Fibroblast of the aortic adventitia (primary cell): ENCODE measurements around the gene NDUFS5. TPM values are rescaled to one million over a fixed set of nuclear protein-coding genes. Genes with fewer than 3 reads are reported as not detected.
A peak's percentile ranks its signal among the peaks of the same experiment; 100 is the strongest.
"Not testable (repeated sequence)": the region's sequence is repeated elsewhere in the genome, so short reads cannot be mapped to it uniquely, and the experiment has no call there.

Experiments
- DNase-seq: peaks from one replicate; pipeline ENCODE4 v3.0.0-alpha.2; 2010; ENCODE audit warnings: low read depth
- H3K4me3 ChIP-seq: 2 replicates; pipeline ENCODE4 v1.5.1; 2011; ENCODE audit warnings: low read depth, mild to moderate bottlenecking, control low read depth, low read length, moderate library complexity
- CTCF ChIP-seq: IDR thresholded peaks from 2 replicates; pipeline ENCODE4 v1.5.1; 2011; ENCODE audit warnings: mild to moderate bottlenecking, low read length, control low read depth, inconsistent platforms; ENCODE audit not compliant: insufficient read depth
- total RNA-seq: library from RNA; depleted of rRNA; stranded (reverse); fragments of >200 nt; gene quantifications from 2 replicates; pipeline ENCODE4 v1.2.3, GENCODE V29; 2012; ENCODE audit warnings: low replicate concordance

NDUFS5 gene
- total RNA-seq = 365 and 456 TPM in 2 replicates

- no peak for TF ChIP-seq CTCF
- peak within 1 kb of the TSS; percentile 91 for H3K4me3 ChIP-seq
- DNase-seq = peak; percentile 91
These were observed at the start of gene NDUFS5 for GRCh38 chr1:39026051-39026865. TSS of gene NDUFS5 (plus strand) at chr1:39026350. CDS start at chr1:39028725, 2,375 bp downstream.

GRCh38 chr1:38977399-38978244 is 48.5 kb upstream of the NDUFS5 start:
- not testable (repeated sequence) for H3K4me3 ChIP-seq

DNA sequence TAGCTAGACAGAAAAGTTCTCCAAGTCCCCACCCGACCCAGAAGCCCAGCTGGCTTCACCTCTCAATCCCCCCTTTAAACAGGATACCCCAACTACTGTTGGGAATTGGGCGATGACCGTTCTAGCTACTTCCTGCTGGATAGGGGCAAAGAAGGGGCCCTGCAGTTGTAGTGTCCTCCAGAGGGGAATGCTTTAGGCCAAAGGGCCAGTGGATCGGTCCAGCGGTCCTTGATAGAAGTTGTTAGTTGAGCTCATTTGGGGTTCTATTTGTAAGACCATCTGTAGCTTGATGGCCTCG is 48.0 kb upstream of the NDUFS5 start:
- not testable (repeated sequence) for H3K4me3 ChIP-seq

More at GRCh38 chr1:38977399-38978244, 48.5 kb upstream of the NDUFS5 start:
- DNase-seq = not testable (repeated sequence)

GRCh38 chr1:38979380-38979779 is 46.8 kb upstream of the NDUFS5 start:
- not testable (repeated sequence) for DNase-seq, H3K4me3 ChIP-seq

More for the DNA sequence above, 48.0 kb upstream of the NDUFS5 start:
- DNase-seq = not testable (repeated sequence)

DNA sequence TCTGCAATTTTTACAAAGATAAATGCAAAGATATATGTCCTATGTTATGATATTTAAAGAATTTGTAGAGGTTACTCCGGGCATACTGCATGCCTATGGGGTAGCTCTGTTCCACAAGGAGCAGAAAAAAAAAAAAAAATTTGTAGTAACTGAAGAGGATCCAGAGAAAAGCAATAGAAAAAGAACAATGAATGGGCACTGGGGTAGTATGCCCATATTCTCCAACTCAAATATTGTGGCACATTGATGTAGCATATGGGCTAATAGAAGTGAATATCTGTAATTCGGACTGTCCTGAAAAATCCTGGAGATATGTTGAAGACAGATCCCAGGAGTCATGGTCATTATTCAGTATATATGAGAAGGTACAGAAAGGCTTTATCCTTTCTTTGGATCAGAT is 36.2 kb upstream of the NDUFS5 start:
- H3K4me3 ChIP-seq = no peak overlapping the region
- DNase-seq = no peak
- TF ChIP-seq CTCF = no peak

DNA sequence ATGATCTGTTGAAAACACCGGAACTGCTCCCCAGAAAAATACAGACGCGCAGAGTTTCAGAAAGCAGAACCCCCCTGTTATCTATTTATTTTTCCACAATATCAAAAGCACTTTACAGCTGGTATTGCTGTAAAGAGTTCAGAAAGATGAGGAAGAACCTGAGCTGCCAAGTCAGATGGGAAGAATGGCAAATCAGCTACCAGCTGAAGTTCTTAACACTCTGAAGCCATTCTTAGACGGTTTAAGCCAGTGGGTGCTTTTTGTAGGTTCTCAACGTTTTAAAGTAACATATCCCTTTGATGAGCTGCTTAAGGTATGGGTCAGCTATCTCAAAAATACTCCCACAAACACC is 35.8 kb upstream of the NDUFS5 start:
- H3K4me3 ChIP-seq = no peak overlapping the region
- peak; percentile 38 for DNase-seq
- no peak for TF ChIP-seq CTCF

- no peak for TF ChIP-seq CTCF
- DNase-seq = peak; percentile 94
- peak within 1 kb of the TSS; percentile 89 for H3K4me3 ChIP-seq
These were observed 35.2 kb upstream of the NDUFS5 start, which contains the start of gene AKIRIN1 for GRCh38 chr1:38990738-38991637. TSS of gene AKIRIN1 (plus strand) at chr1:38991276. CDS start at chr1:38991381, 105 bp downstream.
